ENCODE measurements around the gene SERGEF. TPM values are rescaled to one million over a fixed set of nuclear protein-coding genes. Genes with fewer than 3 reads are reported as not detected.

Gene SERGEF
- total RNA-seq, 1 experiment from 2014 or later = 26.1 TPM

DNA sequence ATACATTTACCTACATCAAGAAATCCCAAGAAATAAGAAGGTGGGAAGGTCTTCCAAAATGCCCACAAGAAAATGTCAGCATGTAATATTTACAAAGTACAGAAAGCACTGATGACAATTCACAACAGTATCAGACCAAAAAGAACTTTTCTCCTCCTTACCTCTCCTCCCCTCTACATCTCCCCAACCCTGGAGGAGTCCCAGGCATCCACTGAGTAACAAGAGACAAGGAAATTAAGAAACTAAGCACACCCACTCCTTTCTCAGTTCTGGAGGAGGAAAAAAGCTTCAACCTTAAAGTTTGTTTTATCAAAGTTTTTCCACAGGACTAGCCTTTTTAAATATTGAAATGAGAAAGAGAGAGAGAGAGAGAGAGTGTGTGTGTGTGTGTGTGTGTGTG, 2.0 kb upstream of the SERGEF start:
- H3K9me3 Mint-ChIP-seq (ENCODE audit: unreplicated experiment) = no peaks in the 10 kb centered on the region
- H3K36me3 Mint-ChIP-seq (ENCODE audit: insufficient read depth, unreplicated experiment) = no peaks in the 10 kb centered on the region
- BruUV-seq (replicated peaks) = no TSS peak
- no peak overlapping the region for H3K27ac Mint-ChIP-seq (ENCODE audit: low read depth, unreplicated experiment)
- intact Hi-C loops (cut with micrococcal nuclease) = loop anchor here (5.0 kb wide), 1 partner anchor 92 kb away; the partner anchor contains the start of gene SAAL1
- POLR2A ChIA-PET = interaction anchor here (1.3 kb wide), 1 partner anchor 24 kb away, joined by 3 read pairs; no protein-coding TSS in a partner anchor
- CTCF ChIA-PET = interaction anchor here (1.2 to 2.9 kb wide), 2 partner anchors 24 to 27 kb away, joined by 3 to 9 read pairs; no protein-coding TSS in a partner anchor
- DNase-seq (ENCODE audit: unreplicated experiment) = no peak
- H3K27me3 Mint-ChIP-seq (ENCODE audit: insufficient read depth, unreplicated experiment) = no peaks in the 10 kb centered on the region
- H3K4me3 Mint-ChIP-seq (ENCODE audit: unreplicated experiment) = no peak overlapping the region
- H3K4me1 Mint-ChIP-seq (ENCODE audit: insufficient read depth, unreplicated experiment) = peaks cover 11% of the 10 kb centered on the region
- TF ChIP-seq, protein P1, sequence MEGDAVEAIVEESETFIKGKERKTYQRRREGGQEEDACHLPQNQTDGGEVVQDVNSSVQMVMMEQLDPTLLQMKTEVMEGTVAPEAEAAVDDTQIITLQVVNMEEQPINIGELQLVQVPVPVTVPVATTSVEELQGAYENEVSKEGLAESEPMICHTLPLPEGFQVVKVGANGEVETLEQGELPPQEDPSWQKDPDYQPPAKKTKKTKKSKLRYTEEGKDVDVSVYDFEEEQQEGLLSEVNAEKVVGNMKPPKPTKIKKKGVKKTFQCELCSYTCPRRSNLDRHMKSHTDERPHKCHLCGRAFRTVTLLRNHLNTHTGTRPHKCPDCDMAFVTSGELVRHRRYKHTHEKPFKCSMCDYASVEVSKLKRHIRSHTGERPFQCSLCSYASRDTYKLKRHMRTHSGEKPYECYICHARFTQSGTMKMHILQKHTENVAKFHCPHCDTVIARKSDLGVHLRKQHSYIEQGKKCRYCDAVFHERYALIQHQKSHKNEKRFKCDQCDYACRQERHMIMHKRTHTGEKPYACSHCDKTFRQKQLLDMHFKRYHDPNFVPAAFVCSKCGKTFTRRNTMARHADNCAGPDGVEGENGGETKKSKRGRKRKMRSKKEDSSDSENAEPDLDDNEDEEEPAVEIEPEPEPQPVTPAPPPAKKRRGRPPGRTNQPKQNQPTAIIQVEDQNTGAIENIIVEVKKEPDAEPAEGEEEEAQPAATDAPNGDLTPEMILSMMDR (IDR thresholded peaks at IDR 0.05; ENCODE audit: unreplicated experiment) = no peak

DNA sequence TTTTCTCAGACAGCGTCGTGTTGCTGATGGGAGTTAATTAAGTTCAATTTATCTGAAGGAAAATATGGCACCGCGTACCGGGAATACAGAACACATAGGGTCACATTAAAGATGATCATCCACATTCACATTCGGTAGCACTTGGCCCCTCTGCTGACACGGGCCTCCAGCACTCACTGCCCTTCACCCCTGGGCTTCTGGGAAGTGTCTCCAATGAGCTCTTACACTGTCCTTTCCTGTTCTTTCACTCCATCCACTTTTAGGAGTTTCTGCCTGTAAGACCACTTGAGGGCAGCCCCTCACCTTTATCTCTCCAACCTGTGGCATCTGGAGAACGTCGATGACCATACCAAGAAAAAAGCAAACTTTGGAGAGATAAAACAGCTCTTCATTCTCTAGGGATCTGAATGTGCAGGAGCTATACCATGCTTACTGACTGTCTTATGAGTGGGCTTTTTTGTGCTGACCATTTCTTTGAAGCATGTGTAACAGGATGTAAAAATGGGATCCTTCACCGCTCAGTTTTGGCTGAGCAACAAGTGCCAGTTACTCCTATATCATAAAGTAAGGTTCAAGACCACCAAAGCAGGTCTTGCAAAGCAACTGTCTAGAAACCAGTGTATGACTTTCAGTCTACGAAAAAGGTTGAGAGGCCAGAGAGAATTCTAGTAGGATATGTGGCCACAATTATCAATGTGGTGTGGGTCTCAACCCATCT, 1.1 kb upstream of the SERGEF start:
- intact Hi-C loops (cut with micrococcal nuclease) = loop anchor here (5.0 kb wide), 1 partner anchor 93 kb away; the partner anchor contains the start of gene SAAL1
- CTCF ChIA-PET = interaction anchor here (0.7 to 2.9 kb wide), 5 partner anchors 22 to 718 kb away, joined by 3 to 9 read pairs (median 4); no protein-coding TSS in a partner anchor
- Mint-ChIP-seq H3K27me3 (ENCODE audit: insufficient read depth, unreplicated experiment) (no peaks in the 10 kb centered on the region), H3K4me1 (ENCODE audit: insufficient read depth, unreplicated experiment) (peaks cover 11% of the 10 kb centered on the region), H3K27ac (ENCODE audit: low read depth, unreplicated experiment) (peak overlapping the region; percentile 32), H3K36me3 (ENCODE audit: insufficient read depth, unreplicated experiment) (no peaks in the 10 kb centered on the region), H3K9me3 (ENCODE audit: unreplicated experiment) (no peaks in the 10 kb centered on the region), H3K4me3 (ENCODE audit: unreplicated experiment) (peak overlapping the region; percentile 77)
- TF ChIP-seq, protein P1 (IDR thresholded peaks at IDR 0.05; ENCODE audit: unreplicated experiment) = no peak
- POLR2A ChIA-PET = interaction anchor here (0.6 to 1.7 kb wide), 4 partner anchors 8 to 508 kb away, joined by 3 to 5 read pairs (median 4); no protein-coding TSS in a partner anchor
- no peak for DNase-seq (ENCODE audit: unreplicated experiment)
- BruUV-seq (replicated peaks) = no TSS peak

DNA sequence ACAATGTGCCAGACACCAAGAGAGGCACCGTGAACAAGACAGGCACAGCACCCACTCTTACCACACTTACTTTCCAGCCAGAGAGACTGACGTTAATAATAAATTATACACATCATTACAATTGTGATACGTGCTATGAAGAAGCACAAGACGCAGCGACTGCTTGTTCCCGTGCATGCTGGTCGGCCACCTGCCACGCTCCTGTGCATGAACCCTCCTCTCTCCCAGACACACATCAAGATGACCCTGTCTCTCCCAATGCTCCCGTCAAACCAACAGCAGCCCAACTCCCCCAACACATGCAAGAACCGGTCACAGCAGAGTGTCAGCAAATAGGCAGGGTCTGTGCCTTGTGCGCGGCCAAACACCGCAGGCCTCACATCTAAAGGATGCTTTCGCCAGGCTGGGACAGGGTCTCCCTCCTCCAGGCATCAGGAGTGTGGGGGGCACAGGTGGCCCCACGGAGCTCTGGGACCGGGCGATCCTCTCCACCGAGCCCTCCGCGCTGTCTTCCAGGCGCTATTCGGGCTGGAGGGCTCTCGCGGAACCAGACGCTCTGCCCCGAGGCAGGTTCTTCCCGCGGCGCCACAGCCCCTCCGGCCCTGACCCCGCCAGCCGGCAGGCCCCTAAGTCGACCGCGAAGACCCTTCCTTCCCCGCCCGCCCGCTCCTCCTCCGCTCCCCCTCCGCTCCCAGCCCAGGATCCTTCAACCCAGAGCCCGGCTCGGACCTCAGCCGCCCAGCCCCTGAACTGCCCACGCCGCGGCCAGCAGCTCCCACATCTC, 533 bp downstream of the SERGEF start:
- Mint-ChIP-seq H3K27ac (ENCODE audit: low read depth, unreplicated experiment) (peak overlapping the region; percentile 1), H3K4me3 (ENCODE audit: unreplicated experiment) (peak overlapping the region; percentile 77), H3K36me3 (ENCODE audit: insufficient read depth, unreplicated experiment) (no peaks in the 10 kb centered on the region), H3K27me3 (ENCODE audit: insufficient read depth, unreplicated experiment) (no peaks in the 10 kb centered on the region), H3K9me3 (ENCODE audit: unreplicated experiment) (no peaks in the 10 kb centered on the region), H3K4me1 (ENCODE audit: insufficient read depth, unreplicated experiment) (peaks cover 11% of the 10 kb centered on the region)
- POLR2A ChIA-PET = interaction anchor here (0.7 to 1.7 kb wide), 6 partner anchors 9 to 514 kb away, joined by 3 to 7 read pairs (median 4); partner anchors contain the start of gene TSG101
- CTCF ChIA-PET = interaction anchor here (1.0 kb wide), 1 partner anchor 103 kb away, joined by 5 read pairs; no protein-coding TSS in a partner anchor
- no TSS peak for BruUV-seq (replicated peaks)
- TF ChIP-seq, protein P1 (IDR thresholded peaks at IDR 0.05; ENCODE audit: unreplicated experiment) = no peak
- intact Hi-C loops (cut with micrococcal nuclease) = loop anchor here (5.0 kb wide), 1 partner anchor 95 kb away; the partner anchor contains the start of gene SAAL1
- DNase-seq (ENCODE audit: unreplicated experiment) = peak; percentile 38
